ENCODE data around the gene PHLDA1. TPM values are rescaled to one million over a fixed set of nuclear protein-coding genes. Genes with fewer than 3 reads are reported as not detected.

The PHLDA1 gene
- total and polyA plus RNA-seq, 7 donors = 2.4 to 10.9 (median 5.3) TPM

DNA sequence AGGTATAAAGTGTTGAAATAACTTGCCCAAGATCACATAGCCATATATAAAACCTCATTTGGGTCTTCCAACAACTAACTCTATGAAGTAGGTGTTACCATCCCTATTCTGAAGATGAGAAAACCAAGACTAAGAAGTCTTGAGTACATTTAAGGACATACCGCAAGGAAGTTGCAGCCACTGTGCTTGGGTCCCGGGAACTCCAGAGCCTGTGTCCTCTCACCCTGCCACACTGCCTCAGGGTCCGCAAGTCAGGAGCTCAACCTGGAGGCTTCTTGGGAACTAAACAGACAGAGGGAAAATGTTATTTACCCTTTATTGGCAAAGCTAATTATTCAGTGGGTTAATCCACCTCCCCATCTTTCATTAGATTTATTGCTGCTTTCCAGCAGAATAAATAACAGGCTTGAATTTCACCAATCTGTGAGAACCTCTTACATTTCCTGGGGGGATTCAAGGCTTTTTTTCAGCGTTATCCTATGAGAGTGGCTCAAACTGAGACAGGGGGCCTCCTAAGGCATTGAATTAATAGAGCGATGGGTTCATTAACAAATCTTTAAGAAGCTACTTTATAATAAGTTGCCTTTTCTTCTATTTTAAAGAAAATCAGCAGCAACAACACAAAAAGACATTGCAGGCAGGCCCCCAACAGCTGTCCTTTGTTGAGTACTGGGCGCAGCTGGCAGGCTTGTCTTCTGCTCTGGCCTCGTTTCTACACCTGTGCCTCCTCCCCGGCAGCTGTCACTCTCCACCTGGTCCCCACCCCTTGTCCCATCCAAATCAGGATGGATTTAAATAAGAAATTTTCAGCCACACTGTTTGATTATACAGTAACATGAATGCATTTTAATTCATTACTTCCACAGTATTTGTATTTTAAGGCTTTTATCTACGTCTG is 25.3 kb downstream of the PHLDA1 start:
- intact Hi-C loops (cut with DNase I) = no loop called here
- DNase-seq = no peak
- 84 to 86% methylated on average over 9 of the region's 9 CpGs for WGBS, 2 donors

GRCh38 chr12:76003355-76003638 is 28.3 kb downstream of the PHLDA1 start:
- no peaks in the 10 kb centered on the region for H3K27me3 ChIP-seq
- H3K36me3 ChIP-seq = no peaks in the 10 kb centered on the region
- no peak for DNase-seq
- TF ChIP-seq POLR2AphosphoS5 (IDR thresholded peaks at IDR 0.05) = no peak
- TF ChIP-seq, protein P1, sequence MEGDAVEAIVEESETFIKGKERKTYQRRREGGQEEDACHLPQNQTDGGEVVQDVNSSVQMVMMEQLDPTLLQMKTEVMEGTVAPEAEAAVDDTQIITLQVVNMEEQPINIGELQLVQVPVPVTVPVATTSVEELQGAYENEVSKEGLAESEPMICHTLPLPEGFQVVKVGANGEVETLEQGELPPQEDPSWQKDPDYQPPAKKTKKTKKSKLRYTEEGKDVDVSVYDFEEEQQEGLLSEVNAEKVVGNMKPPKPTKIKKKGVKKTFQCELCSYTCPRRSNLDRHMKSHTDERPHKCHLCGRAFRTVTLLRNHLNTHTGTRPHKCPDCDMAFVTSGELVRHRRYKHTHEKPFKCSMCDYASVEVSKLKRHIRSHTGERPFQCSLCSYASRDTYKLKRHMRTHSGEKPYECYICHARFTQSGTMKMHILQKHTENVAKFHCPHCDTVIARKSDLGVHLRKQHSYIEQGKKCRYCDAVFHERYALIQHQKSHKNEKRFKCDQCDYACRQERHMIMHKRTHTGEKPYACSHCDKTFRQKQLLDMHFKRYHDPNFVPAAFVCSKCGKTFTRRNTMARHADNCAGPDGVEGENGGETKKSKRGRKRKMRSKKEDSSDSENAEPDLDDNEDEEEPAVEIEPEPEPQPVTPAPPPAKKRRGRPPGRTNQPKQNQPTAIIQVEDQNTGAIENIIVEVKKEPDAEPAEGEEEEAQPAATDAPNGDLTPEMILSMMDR (IDR thresholded peaks at IDR 0.05) = no peak
- TF ChIP-seq EP300 (IDR thresholded peaks at IDR 0.05) = no peak
- TF ChIP-seq POLR2A (IDR thresholded peaks at IDR 0.05) = no peak
- H3K4me3 ChIP-seq = no peak overlapping the region
- no peaks in the 10 kb centered on the region for H3K4me1 ChIP-seq
- 90 to 92% methylated on average over 2 of the region's 2 CpGs for WGBS, 2 donors
- intact Hi-C loops (cut with DNase I) = no loop called here
- H3K9me3 ChIP-seq = no peaks in the 10 kb centered on the region
- no peak overlapping the region for H3K27ac ChIP-seq

More for the DNA sequence above, 25.3 kb downstream of the PHLDA1 start:
- no peak for TF ChIP-seq POLR2AphosphoS5 (IDR thresholded peaks at IDR 0.05)
- TF ChIP-seq, protein P1 (IDR thresholded peaks at IDR 0.05) = no peak
- no peak for TF ChIP-seq EP300 (IDR thresholded peaks at IDR 0.05)
- no peak for TF ChIP-seq POLR2A (IDR thresholded peaks at IDR 0.05)
- Histone ChIP-seq H3K4me1 (no peaks in the 10 kb centered on the region), H3K9me3 (no peaks in the 10 kb centered on the region), H3K27me3 (no peaks in the 10 kb centered on the region), H3K4me3 (no peak overlapping the region), H3K36me3 (no peaks in the 10 kb centered on the region), H3K27ac (no peak overlapping the region)

DNA sequence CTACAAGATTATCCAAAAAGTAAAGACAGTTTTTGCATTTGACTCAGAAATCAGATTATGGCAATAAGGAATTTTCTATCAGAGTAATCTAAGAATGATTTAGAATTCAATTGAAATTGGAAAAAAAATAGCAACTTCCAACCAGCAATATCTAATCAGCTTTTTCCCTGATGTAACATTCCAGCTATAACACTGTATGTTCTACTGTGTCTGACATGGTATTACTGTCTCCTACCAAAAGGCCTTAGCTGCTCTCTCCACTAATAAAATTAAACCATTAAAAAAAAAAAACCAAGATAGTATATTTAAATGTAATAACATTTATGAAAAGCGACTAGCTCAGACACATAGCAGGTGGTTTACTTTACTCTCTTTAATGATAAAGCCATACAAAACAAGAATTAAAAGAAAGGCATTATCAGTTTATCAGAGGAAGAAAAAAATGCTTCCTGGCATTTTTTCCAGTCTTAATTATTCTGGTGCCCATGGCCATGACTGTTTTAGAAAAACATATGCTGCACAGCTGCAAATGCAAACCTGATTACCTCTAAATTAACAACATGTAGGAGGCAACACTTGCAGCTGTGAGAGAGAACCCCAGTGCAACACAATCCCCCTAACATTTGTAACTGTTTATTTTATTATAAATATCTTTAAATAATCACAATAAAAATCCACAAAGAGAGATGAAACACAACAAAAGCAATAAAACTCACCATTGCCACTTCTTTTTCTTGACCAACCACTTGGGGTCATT is 28.8 kb downstream of the PHLDA1 start:
- intact Hi-C loops (cut with DNase I) = no loop called here

DNA sequence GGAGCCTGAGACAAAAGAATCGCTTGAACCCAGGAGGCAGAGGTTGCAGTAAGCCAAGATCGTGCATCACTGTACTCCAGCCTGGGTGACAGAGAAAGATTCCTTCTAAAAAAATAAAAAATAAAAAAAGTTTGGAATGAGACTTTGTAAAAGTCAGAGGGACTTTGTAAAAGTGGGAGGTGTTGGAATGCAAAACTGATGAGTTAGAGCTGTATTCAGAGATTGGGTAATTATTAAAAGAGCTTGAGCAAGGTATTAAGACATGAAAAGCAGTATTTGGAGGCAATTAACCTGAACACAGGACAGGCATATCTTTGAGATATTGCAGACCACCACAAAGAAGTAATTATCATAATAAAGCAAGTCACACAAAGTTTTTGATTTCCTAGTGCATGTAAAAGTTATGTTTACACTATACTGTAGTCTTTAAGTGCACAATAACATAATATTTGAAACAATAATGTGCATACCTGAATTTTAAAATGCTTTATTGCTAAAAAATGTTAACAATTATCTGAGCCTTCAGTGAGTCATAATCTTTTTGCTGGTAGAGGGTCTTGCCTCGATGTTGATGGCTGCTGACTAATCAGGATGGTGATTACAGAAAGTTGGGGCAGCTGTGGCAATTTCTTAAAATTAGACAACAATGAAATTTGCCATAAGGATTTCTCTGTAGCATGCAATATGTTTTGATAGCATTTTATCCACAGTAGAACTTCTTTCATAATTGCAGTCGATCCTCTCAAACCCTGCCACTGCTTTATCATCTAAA is 33.1 kb downstream of the PHLDA1 start:
- Histone ChIP-seq H3K4me3 (no peak overlapping the region), H3K27ac (no peak overlapping the region), H3K36me3 (no peaks in the 10 kb centered on the region), H3K27me3 (no peaks in the 10 kb centered on the region), H3K9me3 (no peaks in the 10 kb centered on the region), H3K4me1 (no peaks in the 10 kb centered on the region)
- no peak for DNase-seq
- TF ChIP-seq POLR2A (IDR thresholded peaks at IDR 0.05) (no peak), EP300 (IDR thresholded peaks at IDR 0.05) (no peak), POLR2AphosphoS5 (IDR thresholded peaks at IDR 0.05) (no peak)
- TF ChIP-seq, protein P1 (IDR thresholded peaks at IDR 0.05) = no peak
- intact Hi-C loops (cut with DNase I) = no loop called here
- WGBS, 2 donors = 85 to 86% methylated on average over 4 of the region's 4 CpGs

More for the DNA sequence above, 28.8 kb downstream of the PHLDA1 start:
- Histone ChIP-seq H3K9me3 (no peaks in the 10 kb centered on the region), H3K27ac (no peak overlapping the region), H3K27me3 (no peaks in the 10 kb centered on the region), H3K36me3 (no peaks in the 10 kb centered on the region), H3K4me3 (no peak overlapping the region), H3K4me1 (no peaks in the 10 kb centered on the region)
- no peak for DNase-seq
- WGBS, 2 donors = 86 to 90% methylated on average over 1 of the region's 1 CpG
- TF ChIP-seq EP300 (IDR thresholded peaks at IDR 0.05) (no peak), POLR2AphosphoS5 (IDR thresholded peaks at IDR 0.05) (no peak), POLR2A (IDR thresholded peaks at IDR 0.05) (no peak)
- TF ChIP-seq, protein P1 (IDR thresholded peaks at IDR 0.05) = no peak
